Epithelial cell of prostate (primary cell): Measurements from ENCODE around the gene UACA.
A peak's percentile ranks its signal among the peaks of the same experiment; 100 is the strongest.
"Not testable (repeated sequence)": the region's sequence is repeated elsewhere in the genome, so short reads cannot be mapped to it uniquely, and the experiment has no call there.

Experiments
- DNase-seq: peaks from one replicate; pipeline ENCODE4 v3.0.0-alpha.2; 2011; ENCODE audit warnings: low read depth, low spot score
- H3K27ac ChIP-seq: fragments of 450-650 bp; 2 replicates; pipeline ENCODE4 v1.5.1; 2017; ENCODE audit warnings: mild to moderate bottlenecking

Gene UACA

GRCh38 chr15:70758790-70759462, 4.4 kb downstream of the UACA start:
- no peak overlapping the region for H3K27ac ChIP-seq
- no peak for DNase-seq

- DNase-seq = no peak
- no peak overlapping the region for H3K27ac ChIP-seq
Observed at GRCh38 chr15:70757627-70758026, 5.7 kb downstream of the UACA start.

GRCh38 chr15:70754862-70755261, 8.5 kb downstream of the UACA start:
- H3K27ac ChIP-seq = no peak overlapping the region
- no peak for DNase-seq

GRCh38 chr15:70753101-70753829, 10.1 kb downstream of the UACA start:
- no peak for DNase-seq
- no peak overlapping the region for H3K27ac ChIP-seq

- DNase-seq = no peak
Observed at GRCh38 chr15:70752193-70752635, 11.1 kb downstream of the UACA start.

GRCh38 chr15:70750203-70750869, 13.0 kb downstream of the UACA start:
- no peak overlapping the region for H3K27ac ChIP-seq
- no peak for DNase-seq

More at GRCh38 chr15:70752193-70752635, 11.1 kb downstream of the UACA start:
- no peak overlapping the region for H3K27ac ChIP-seq

GRCh38 chr15:70748281-70748747, 15.0 kb downstream of the UACA start:
- no peak overlapping the region for H3K27ac ChIP-seq
- DNase-seq = no peak

GRCh38 chr15:70746598-70746997, 16.8 kb downstream of the UACA start:
- H3K27ac ChIP-seq, DNase-seq: not testable (repeated sequence)

- DNase-seq = no peak
- H3K27ac ChIP-seq = no peak overlapping the region
Observed at GRCh38 chr15:70742928-70743327, 20.4 kb downstream of the UACA start.

GRCh38 chr15:70741677-70742293, 21.6 kb downstream of the UACA start:
- H3K27ac ChIP-seq = peak overlapping the region; percentile 40
- DNase-seq = peak; percentile 54

- H3K27ac ChIP-seq = peak overlapping the region; percentile 40
- peak; percentile 33 for DNase-seq
Observed at GRCh38 chr15:70741107-70741531, 22.2 kb downstream of the UACA start.

- H3K27ac ChIP-seq, DNase-seq: not testable (repeated sequence)
Observed at GRCh38 chr15:70735040-70735439, 28.3 kb downstream of the UACA start.

- no peak for DNase-seq
- H3K27ac ChIP-seq = no peak overlapping the region
Observed at GRCh38 chr15:70729164-70729563, 34.2 kb downstream of the UACA start.

GRCh38 chr15:70726753-70727152, 36.6 kb downstream of the UACA start:
- H3K27ac ChIP-seq = no peak overlapping the region
- DNase-seq = no peak

- no peak for DNase-seq
- no peak overlapping the region for H3K27ac ChIP-seq
Observed at GRCh38 chr15:70723927-70724326, 39.4 kb downstream of the UACA start.

GRCh38 chr15:70723122-70723422, 40.3 kb downstream of the UACA start:
- H3K27ac ChIP-seq = no peak overlapping the region
- no peak for DNase-seq

GRCh38 chr15:70722266-70723121, 40.9 kb downstream of the UACA start:
- DNase-seq = no peak
- no peak overlapping the region for H3K27ac ChIP-seq

GRCh38 chr15:70720228-70721016, 42.9 kb downstream of the UACA start:
- no peak for DNase-seq
- H3K27ac ChIP-seq = no peak overlapping the region

GRCh38 chr15:70717237-70717793, 46.0 kb downstream of the UACA start:
- no peak for DNase-seq
- no peak overlapping the region for H3K27ac ChIP-seq
